ENCODE data around the gene MED16. TPM values are rescaled to one million over a fixed set of nuclear protein-coding genes. Genes with fewer than 3 reads are reported as not detected.

MED16 gene, protein sequence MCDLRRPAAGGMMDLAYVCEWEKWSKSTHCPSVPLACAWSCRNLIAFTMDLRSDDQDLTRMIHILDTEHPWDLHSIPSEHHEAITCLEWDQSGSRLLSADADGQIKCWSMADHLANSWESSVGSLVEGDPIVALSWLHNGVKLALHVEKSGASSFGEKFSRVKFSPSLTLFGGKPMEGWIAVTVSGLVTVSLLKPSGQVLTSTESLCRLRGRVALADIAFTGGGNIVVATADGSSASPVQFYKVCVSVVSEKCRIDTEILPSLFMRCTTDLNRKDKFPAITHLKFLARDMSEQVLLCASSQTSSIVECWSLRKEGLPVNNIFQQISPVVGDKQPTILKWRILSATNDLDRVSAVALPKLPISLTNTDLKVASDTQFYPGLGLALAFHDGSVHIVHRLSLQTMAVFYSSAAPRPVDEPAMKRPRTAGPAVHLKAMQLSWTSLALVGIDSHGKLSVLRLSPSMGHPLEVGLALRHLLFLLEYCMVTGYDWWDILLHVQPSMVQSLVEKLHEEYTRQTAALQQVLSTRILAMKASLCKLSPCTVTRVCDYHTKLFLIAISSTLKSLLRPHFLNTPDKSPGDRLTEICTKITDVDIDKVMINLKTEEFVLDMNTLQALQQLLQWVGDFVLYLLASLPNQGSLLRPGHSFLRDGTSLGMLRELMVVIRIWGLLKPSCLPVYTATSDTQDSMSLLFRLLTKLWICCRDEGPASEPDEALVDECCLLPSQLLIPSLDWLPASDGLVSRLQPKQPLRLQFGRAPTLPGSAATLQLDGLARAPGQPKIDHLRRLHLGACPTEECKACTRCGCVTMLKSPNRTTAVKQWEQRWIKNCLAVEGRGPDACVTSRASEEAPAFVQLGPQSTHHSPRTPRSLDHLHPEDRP
- 10 to 100 TPM; 26.6 to 41.5 (median 33.6) TPM for polyA plus RNA-seq (ENCODE audit: insufficient read length in 10 of 10)
- long read RNA-seq, donor 1, transcript MED16-204 (15 exons, 3,420 nt): major isoform, 6 of 7 reads
- long read RNA-seq, donor 1, partial matches to known transcripts: 0 of 7 reads
- long read RNA-seq, donor 1, other reads (novel, unspliced or antisense): 0 of 7 reads
- long read RNA-seq, donor 2, partial matches to known transcripts: 0 of 2 reads
- long read RNA-seq, donor 2, other reads (novel, unspliced or antisense): 0 of 2 reads
- long read RNA-seq, donor 3: 0 reads
- long read RNA-seq, donor 4, partial matches to known transcripts: 0 of 1 reads
- long read RNA-seq, donor 4, other reads (novel, unspliced or antisense): 0 of 1 reads
- long read RNA-seq, donor 5, partial matches to known transcripts: 6 of 8 reads
- long read RNA-seq, donor 5, other reads (novel, unspliced or antisense): 0 of 8 reads
- long read RNA-seq, donor 6, transcript MED16-204 (15 exons, 3,420 nt): major isoform, 6 of 6 reads
- long read RNA-seq, donor 6, partial matches to known transcripts: 0 of 6 reads
- long read RNA-seq, donor 6, other reads (novel, unspliced or antisense): 0 of 6 reads
- long read RNA-seq, donor 7, partial matches to known transcripts: 0 of 3 reads
- long read RNA-seq, donor 7, other reads (novel, unspliced or antisense): 0 of 3 reads
- long read RNA-seq, donor 8, partial matches to known transcripts: 0 of 3 reads
- long read RNA-seq, donor 8, other reads (novel, unspliced or antisense): 0 of 3 reads
- long read RNA-seq, donor 9, partial matches to known transcripts: 0 of 2 reads
- long read RNA-seq, donor 9, other reads (novel, unspliced or antisense): 0 of 2 reads

DNA sequence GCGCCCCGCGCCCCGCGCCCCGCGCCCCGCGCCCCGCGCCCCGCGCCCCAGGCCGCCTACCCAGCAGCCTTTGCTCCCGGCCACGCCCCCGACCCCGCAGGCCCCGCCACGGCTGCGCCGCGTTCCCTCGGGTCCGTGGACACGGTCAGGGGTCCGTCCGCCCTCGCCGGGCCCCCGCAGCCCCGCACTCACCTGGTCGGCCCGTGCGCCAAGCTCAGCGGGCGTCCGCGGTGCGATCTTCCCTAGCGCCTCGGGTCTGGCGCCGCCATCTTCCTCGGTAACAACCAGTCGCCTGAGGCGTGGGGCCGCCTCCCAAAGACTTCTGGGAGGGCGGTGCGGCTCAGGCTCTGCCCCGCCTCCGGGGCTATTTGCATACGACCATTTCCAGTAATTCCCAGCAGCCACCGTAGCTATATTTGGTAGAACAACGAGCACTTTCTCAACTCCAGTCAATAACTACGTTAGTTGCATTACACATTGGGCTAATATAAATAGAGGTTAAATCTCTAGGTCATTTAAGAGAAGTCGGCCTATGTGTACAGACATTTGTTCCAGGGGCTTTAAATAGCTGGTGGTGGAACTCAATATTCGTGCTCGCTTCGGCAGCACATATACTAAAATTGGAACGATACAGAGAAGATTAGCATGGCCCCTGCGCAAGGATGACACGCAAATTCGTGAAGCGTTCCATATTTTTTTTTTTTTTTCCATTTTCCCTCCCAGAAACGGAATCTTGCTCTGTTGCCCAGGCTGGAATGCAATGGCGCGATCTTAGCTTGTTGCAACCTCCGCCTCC is at the start of gene MED16, which contains the start of gene RNU6-9:
Gene MED16, minus strand, starts transcription at position 294 of the 796 bp plus-strand sequence. CDS start 2,056 bp downstream, outside the sequence.
Gene RNU6-9, plus strand, starts transcription at position 591 of the 796 bp plus-strand sequence.
- peak; percentile 93 to 98 (median 96) for DNase-seq

DNA sequence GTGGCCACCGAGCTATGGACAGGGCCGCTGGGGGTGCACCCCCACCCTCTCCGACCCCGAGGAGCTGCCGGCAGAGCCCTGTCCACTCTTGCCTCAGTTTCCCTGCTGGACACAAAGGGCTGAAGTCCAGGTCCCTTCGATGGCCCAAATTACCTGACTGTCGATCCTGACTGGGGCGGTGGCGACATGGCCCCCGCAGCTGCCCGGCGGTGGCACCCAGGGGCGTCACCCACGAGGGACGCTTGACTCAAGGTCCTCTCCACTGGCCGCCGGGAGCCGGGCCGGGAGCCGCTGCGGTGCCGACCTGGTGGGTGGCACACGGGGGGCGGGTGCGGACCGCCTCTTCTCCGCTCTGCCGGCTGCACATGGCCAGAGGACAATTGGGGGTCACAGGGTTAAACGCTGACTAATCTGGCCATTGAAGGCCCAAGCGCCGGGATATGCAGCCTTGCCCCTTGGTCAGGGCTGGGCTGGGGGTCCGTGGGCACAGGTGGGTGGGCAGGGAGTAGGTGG is 49.2 kb upstream of the MED16 start:
- no peak for DNase-seq

DNA sequence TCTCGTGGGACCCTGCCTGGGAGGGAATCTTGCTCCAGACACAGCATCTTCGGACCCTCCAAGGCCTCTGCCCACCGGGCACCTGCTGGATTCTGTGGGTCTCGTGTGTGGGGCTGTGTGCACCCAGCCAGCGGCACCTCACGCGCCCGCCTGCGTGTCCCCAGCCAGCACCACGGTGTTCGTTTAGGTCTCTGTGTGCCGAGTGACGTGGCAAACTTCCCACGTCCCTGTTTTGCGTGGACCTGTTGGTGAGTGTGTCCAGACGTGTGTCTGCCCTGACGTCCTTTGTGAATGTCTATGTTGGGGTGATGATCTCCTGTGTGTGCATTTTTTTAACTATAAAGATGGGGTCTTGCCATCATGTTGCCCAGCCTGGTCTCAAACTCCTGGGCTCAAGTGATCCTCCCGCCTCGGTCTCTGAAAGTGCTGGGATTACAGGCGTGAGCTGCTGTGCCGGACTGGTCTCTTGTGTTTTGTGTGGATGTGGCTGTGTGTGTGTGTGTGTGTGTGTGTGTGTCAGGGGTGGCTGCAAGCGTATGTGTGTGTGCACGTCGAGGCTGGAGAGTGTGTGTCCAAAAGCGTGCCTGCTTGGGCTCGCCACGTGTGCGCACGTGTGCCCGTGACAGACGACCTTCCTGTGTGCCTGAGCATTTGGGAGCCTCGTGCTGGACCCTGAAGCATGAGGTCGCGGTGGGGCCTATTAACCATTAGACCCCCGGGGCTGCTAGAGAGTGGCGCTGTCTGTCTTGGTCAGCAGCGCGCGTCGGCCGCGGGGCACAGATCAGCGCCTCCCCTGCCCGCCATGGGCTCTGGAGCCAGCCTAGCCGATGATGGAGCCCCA is 48.5 kb upstream of the MED16 start:
- no peak for DNase-seq

DNA sequence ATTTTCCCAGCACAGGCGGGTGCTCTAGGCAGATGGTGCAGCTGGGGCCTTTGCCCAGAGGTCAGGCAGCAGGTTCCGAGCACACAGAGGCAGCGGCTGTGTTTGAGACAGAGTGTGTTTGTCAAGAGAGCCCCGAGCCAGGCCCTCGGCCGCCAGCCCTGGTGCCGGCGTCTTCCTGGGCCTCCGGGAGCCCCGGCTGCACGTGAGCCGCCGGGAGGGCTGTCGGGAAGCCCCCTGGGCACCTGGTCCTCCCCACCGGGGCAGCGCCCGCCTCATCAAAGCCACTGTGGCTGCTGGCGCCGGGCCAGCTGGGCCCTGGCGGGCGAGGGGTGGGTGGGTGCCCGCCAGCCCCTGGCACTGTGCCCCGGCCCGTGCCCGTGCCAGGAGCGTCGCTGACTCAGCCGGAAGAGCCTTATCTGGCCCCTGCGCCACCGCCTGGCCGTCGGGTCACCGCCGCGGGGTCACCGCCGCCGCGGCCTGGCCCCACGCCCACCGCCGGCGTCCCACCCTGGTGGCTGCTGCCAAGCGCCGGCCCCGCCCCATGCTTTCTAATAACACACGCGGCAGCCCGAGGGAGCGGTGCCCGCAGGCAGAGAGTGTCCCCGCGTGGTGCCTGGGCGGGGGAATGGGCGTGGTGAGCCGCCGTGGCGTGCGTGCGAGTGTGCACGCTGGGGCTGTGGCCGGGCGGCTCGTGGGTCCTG is 47.8 kb upstream of the MED16 start:
- DNase-seq: no peak

DNA sequence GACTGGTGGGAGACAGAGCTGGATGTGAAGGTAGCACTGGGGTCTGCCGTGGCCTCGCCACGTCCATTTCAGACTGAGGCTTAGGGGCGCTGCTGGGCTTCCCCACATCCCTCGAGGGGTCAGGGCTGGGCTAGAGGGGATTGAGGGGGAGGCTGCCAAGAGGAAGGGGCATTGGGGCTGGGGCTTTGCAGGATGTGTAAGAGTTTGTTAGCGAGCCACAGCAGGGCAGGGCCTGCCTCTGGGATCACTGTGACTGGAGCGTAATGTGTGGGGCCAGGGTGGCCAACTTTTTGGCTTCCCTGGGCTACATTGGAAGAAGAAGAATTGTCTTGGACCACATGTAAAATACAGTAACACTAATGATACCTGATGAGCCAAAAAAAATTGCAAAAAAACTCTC is 46.9 kb upstream of the MED16 start:
- no peak for DNase-seq

DNA sequence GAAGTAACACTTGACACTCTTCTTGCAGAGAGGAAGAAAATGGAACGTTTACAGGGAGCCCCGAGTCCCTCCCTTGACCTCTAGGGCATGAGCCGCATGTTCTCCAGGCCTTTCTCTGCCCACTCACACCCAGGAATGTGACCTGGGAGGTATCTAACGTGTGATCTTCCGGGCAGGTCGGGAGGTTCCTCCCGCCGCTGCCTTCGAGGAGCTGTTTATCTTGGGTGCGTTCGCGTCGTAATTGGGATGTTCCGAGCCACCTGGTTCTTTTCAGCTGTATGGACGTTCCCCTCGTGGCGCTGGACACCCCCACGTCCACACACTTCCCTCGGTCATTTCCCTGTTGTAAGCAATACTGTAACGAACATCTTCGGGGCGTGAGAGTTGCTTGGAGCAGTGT is 46.5 kb upstream of the MED16 start:
- no peak for DNase-seq

DNA sequence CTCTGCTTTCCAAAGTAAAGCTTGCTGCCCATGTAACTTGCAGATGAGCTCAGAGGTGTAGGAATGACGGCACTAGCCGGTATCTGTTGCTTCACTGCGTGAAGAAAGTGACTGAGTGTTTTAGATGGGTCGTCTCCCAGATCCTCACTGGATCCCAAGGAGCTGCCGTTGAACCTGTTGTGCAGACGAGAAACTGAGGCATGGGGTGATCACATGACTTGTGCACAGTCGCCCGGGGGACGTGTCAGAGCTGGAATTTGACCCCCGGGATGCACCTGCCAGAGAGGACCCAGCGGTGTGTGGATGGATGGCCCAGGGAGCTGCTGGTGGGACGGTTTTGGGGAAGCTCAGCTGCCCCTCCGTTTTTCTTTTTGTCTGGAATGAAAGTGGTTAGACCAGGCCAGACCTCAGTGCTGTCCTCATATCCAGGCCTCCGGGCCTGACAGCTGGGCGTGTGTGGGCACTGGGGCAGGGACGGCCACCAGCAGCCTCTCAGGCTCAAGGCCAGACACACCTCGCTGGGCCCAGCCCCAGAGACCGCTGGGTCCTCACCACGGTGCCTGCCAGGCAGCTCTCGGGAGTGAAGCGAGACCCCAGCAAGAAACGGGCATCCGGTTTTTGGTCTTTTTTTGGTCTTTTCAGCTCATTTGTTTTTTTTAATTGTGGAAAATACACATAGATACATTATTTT is 45.4 kb upstream of the MED16 start:
- DNase-seq: no peak

DNA sequence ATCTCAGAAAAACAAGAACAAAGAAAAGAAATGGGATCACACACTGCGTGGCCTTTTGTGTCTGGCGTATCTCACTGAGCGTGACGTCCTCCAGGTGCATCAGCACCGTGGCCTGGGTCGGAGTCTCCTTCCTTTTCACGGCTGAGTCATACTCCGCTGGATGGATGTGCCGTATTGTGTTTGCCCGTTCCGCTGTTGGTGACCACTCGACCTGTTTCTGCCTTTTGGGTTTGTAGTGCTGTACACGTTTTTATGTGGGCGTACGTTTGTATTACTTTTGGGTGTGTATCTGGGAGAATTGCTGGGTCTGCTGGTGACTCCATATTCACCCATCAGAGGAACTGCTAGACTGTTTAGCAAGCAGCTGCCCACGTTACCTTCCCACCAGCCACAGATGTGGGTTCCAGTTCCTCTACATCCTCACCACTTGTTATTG is 44.3 kb upstream of the MED16 start:
- DNase-seq: no peak

DNA sequence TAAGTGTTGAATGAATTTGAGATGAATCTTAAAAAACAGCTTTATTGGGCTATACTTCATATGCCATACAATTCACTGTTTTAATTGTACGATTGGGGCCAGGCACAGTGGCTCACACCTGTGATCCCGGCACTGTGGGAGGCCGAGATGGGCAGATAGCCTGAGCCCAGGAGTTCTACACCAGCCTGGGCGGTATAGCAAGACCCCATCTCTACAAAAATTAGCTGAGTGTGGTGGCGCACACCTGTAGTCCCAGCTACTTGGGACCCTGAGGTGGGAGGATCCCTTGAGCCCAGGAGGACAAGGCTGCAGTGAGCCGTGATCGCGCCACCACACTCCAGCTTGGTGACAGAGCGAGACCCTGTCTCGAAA is 43.2 kb upstream of the MED16 start:
- DNase-seq: no peak

DNA sequence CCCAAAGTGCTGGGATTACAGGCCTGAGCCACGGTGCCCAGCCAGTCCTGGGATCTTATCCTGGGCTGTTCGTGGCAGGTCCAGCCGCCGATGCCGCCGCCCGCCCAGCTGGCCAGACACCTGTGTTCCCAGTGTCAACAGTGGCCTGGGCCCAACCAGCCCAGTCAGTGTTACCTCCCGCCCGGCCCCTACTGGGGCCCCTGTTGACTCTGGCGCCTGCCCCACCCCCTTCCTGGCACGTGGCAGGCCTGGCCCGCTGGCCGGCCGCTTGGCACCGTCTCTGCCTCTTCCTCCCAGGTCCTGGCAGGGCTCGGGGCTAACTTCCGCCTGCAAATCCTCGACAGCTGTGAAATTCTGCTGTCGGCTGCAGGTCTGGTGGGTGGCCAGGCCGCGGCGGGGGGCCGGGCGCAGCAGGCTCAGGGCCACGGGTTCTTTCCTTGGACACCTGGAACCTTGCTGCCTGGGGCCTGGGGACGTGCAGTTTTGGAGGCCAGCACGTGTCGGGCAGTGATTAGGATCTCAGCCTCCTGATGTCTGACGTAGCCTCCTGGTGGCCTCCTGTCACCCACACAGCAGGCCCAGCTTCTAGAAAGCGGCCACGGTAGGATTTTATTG is 42.0 kb upstream of the MED16 start:
- DNase-seq: peak; percentile 77 to 93 (median 88)

DNA sequence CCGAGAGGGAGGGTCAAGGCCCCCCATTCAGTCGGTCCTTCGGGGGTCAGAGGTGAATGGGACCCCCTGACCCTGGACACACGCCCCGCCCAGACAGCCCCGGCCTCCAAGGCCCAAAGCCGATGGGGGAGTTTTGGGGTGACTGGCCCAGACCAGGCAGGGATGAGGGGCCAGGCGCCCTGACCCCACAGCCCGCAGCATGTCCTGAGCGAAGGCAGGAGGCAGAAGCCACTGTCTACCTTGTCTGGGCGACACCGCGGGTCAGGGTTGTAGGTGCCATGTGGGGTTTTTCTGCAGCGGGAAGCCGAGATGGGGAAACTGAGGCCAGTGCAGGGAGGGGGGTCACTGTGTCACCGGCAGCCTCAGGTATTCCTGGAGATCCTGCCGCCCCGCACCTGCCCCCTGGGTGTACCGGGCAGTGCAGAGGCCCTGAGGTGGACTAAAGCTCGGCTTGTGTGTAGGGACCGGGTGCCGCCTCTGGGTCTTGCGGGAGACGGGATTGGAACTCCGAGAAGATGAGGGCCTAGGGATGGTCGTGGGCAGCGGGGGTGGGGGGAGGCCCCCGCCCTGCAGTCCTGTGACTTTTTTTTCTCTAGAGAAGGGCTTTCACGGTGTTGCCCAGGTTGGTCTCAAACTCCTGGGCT is 41.3 kb upstream of the MED16 start:
- no peak for DNase-seq

DNA sequence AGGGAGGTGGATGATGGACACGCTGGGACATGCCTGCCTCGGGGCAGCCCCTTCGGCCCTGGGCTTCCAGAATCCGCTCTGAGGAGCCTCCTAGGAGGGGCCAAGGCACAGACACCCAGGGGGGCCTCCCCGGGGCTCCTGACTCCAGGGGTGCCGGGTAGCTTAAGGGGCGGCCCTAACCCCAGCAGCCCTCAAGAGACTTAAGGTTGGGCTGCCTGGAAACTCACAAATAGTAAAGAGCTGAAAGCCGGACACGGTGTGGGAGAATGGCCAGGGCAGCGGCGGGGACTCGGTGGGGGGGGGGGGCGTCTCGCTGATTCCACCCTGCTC is 40.5 kb upstream of the MED16 start:
- DNase-seq: no peak

DNA sequence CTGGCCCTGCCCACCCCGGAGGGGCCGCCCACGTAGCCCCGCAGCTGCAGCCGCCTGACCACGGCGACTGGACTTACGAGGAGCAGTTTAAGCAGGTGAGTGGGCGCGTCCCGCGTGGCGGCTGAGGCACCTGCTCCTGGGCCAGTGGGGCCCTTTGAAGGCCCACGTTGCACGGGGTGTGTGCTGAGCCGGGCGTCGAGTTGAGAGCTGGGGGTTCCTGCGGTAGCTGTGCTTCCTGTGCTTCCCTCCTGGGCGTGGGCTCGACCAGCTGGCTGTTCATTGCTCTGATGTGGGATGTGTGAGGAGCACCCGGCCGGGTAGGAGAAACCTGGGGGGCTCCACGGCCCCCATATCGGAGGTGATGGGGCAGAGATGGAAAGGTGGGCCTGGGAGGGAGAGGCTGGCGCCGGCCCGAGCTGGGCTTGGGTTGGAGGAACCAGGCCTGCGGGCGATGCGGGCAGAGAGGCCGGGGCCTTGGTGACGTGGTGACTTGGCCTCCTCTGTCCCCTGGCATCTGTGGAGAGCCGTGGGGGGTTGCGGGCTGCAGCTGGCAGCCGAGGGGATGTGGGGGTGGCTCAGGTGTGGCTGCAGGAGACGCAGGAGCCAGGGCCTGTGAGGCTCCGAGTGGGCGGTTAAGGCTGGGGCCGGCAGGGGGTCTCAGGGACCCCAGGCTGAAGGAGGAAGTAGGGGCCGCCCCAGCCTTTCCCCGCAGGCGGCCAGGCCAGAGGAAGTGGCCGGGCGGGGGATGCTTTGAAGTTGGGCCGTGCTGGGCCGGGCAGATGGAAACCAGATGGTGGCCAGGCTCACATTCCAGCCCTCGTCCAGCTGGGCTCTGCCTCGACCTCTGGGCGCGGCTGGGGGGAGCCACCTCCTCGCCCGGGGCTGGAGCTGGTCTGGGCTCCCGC is 39.9 kb upstream of the MED16 start:
- DNase-seq: peak in 2 of 3 donors; percentile 76 to 84

DNA sequence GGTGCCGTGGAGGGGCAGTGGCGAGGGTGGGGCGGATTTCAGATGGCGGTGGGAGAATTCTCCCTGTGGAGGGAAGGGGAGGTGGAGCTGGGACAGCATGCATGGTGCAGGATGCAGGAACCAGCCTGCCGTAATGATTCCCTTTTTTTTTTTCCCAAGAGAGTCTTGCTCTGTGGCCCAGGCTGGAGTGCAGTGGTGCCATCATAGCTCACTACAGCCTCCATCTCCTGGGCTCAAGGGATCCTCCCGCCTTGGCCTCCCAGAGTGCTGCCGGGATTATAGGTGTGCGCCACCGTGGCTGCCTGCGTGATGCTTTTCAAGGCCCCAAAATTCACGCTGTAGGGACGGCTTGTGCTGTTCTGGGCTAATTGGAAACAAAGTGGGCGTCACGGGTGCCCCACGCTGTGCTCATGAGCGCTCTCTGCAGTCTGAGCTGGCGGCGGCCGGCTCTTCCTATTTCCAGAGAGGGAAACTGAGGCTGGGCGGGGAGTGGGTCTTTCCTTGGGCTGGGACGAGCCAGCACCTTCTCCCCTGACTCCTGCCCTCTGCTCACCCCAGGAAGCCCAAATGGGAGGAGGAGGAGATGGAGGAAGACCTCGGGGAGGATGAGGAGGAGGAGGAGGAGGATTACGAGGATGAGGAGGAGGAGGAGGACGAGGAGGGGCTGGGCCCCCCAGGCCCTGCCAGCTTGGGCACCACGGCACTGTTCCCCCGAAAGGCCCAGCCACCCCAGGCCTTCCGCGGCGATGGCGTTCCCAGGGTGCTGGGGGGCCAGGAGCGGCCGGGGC is 39.1 kb upstream of the MED16 start:
- no peak for DNase-seq

DNA sequence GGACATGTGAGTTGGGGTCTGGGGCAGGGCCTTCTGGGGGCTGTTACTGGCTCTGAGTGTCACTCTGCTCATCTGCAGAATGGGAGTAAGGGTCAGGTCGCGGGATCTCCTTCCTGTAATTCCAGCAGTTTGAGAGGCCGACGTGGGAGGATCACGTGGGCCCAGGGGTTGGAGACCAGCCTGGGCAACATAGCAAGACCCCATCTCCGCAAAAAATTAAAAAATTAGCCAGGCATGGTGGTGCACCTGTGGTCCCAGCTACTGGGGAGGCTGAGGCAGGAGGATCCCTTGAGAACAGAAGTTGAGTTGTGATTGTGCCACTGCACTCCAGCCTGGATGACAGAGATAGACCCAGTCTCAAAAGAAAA is 36.9 kb upstream of the MED16 start:
- no peak for DNase-seq

Data from muscle of back (tissue), 13 donors.